ENCODE measurements around the gene SCAMP2.

The SCAMP2 gene

DNA sequence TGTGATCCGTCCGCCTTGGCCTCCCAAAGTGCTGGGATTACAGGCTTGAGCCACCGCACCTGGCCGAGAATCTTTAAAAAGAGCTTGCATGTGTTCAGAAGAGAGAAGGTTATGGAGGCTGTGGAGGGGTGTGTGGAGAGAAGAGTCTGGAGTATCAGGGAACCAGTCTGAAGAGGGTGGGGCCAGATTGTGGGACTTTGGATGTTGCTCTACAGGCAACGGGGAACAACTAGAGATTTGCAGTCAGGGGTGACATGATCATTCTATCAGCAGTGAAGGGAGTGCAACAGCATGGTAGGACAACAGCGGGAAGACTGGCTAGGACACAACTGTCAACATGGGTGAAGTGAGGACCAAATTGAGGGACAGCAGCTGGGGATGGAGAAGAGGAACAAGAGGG is 8.9 kb downstream of the SCAMP2 start:
- in situ Hi-C loops (cut with HindIII; ENCODE audit: low sequenced_read_pairs): no loop called here

DNA sequence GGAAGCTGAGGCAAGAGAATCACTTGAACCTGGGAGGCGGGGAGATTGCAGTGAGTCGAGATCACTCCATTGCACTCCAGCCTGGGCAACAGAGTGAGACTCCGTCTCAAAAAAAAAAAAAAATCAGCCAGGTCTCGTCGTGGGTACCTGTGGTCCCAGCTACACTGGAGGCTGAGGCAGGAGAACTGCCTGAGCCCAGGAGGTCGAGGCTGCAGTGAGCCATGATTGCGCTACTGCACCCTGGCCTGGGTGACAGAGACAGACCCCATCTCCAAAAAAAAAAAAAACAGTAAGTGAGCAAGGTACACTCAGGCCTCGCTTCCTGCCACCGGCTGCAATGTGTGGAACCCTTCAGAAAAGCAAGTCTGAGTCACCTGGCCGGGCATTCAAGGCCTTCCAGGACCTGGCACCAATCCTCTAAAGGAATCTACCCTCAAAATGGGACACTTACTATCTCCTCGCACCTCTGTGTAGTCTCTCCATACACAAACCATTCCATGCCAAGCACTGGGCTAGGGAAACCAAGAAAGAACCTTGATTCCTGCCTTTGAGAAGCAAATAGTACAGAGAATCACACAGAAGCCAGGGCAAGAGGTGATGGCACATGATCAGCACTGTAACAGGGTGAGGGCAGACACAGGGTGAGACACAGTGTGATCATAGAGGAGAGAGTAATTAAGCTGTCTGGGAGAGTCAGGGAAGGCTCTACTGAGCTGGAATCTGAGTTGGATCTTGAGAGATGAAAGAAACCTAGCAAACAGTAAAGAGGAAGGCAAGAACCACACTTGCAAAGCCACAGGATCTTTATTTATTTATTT is 9.7 kb downstream of the SCAMP2 start:
- H3K4me3 ChIP-seq (ENCODE audit: low read depth, low read length): no peak overlapping the region
- DNase-seq (ENCODE audit: low read depth): no peak
- TF ChIP-seq, protein P1, sequence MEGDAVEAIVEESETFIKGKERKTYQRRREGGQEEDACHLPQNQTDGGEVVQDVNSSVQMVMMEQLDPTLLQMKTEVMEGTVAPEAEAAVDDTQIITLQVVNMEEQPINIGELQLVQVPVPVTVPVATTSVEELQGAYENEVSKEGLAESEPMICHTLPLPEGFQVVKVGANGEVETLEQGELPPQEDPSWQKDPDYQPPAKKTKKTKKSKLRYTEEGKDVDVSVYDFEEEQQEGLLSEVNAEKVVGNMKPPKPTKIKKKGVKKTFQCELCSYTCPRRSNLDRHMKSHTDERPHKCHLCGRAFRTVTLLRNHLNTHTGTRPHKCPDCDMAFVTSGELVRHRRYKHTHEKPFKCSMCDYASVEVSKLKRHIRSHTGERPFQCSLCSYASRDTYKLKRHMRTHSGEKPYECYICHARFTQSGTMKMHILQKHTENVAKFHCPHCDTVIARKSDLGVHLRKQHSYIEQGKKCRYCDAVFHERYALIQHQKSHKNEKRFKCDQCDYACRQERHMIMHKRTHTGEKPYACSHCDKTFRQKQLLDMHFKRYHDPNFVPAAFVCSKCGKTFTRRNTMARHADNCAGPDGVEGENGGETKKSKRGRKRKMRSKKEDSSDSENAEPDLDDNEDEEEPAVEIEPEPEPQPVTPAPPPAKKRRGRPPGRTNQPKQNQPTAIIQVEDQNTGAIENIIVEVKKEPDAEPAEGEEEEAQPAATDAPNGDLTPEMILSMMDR (IDR thresholded peaks at IDR 0.05; ENCODE audit: low read depth, low read length, missing control alignments): no peak
- in situ Hi-C loops (cut with HindIII; ENCODE audit: low sequenced_read_pairs): no loop called here

More for the DNA sequence above, 8.9 kb downstream of the SCAMP2 start:
- no peak for DNase-seq (ENCODE audit: low read depth)
- no peak overlapping the region for H3K4me3 ChIP-seq (ENCODE audit: low read depth, low read length)
- TF ChIP-seq, protein P1 (IDR thresholded peaks at IDR 0.05; ENCODE audit: low read depth, low read length, missing control alignments): no peak

DNA sequence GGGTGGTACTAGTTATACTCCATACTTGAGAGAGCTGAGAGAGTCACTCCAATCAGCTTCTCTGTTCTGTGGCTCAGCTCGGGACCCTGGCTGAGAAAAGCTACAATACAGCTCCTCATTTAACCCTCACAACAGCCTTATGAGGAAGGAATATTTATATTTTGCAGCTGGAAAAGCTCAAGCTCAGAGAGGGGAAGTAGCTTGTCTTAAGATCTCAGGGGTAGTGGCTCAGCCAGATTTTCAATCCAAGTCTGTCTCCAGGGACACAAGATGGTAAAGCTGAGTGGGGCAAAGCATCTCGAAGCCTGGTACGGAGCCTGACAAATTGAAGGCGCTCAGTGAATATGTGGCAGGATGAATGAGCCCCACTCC is 14.8 kb downstream of the SCAMP2 start:
- H3K4me3 ChIP-seq (ENCODE audit: low read depth, low read length): no peak overlapping the region
- in situ Hi-C loops (cut with HindIII; ENCODE audit: low sequenced_read_pairs): no loop called here
- DNase-seq (ENCODE audit: low read depth): no peak
- TF ChIP-seq, protein P1 (IDR thresholded peaks at IDR 0.05; ENCODE audit: low read depth, low read length, missing control alignments): no peak

DNA sequence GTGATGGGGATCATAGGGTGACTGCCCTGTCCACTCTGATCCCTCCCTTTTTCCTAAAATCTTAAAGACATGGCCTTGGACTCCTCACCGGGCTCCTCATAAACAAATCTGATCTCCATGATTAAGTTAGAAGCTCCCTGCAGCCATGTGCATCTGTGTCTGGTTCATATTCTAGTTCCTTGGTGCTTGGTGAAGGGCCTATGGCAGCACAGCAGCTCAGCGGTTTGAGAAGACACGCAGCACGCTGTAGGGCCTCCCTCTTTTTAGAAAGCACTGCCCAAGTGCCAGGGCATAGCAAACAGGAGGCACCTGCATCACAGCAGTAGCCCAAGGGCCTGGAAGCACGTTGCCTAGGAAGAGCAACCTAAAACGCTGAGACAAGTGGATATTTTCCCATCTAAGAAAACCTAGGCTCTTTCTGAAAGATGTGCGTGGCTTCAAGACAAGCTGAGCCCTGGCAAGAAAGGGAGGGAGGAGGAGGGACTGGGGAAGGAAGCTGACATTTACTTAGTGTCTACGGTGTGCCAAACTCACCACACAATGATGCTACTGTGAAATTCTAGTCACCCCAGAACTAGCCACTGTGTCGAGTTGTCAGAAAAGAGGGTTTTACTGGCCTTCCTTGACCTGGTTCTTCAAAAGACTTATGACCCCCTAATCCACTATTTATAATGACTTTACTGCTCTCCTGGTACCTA is 15.3 kb downstream of the SCAMP2 start:
- H3K4me3 ChIP-seq (ENCODE audit: low read depth, low read length): no peak overlapping the region
- in situ Hi-C loops (cut with HindIII; ENCODE audit: low sequenced_read_pairs): no loop called here
- TF ChIP-seq, protein P1 (IDR thresholded peaks at IDR 0.05; ENCODE audit: low read depth, low read length, missing control alignments): no peak
- no peak for DNase-seq (ENCODE audit: low read depth)

DNA sequence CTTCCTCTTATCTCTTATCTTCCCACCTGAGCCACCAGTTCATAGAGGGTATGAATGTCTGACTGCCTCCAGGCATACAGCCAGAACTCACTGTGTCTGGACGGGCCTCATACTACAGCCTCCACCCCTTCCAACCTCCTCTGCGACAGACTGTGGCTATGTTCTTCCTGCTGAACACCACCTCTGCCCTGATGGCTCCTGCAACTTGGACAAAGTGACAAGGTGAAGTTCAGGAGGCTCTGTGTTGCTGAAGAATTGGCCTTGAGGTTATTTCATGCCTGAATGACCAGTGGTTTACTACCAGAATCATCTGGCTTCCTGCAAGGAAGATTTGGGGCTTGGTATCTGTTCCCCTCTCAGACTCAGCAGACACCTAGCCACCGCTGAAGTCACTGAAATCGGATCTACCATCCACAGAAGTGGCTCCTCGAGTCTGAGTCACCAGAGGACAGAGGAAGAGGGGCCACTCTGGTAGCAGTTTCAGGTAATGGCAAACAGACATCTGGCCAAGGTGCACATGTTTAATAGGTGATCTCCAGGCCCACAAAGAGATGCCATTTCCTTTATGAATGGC is 16.0 kb downstream of the SCAMP2 start:
- DNase-seq (ENCODE audit: low read depth): no peak
- TF ChIP-seq, protein P1 (IDR thresholded peaks at IDR 0.05; ENCODE audit: low read depth, low read length, missing control alignments): no peak
- H3K4me3 ChIP-seq (ENCODE audit: low read depth, low read length): no peak overlapping the region
- in situ Hi-C loops (cut with HindIII; ENCODE audit: low sequenced_read_pairs): no loop called here

DNA sequence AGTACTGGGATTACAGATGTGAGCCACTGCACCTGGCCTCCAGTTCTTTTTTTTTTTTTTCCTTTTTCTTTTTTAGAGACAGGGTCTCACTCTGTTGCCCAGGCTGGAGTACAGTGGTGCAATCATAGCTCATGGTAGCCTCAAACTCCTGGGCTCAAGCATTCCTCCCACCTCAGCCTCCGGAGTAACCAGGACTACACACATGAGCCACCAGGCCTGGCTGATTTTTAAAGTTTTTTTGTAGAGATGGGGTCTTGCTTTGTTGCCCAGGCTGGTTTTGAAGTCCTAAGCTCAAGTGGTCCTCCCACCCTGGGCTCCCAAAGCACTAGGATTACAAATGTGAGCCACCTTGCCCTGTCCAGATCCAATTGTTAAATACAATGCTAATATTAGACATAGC is 16.6 kb downstream of the SCAMP2 start:
- no peak for DNase-seq (ENCODE audit: low read depth)
- in situ Hi-C loops (cut with HindIII; ENCODE audit: low sequenced_read_pairs): no loop called here
- TF ChIP-seq, protein P1 (IDR thresholded peaks at IDR 0.05; ENCODE audit: low read depth, low read length, missing control alignments): no peak
- H3K4me3 ChIP-seq (ENCODE audit: low read depth, low read length): no peak overlapping the region
